HEK293 (cell line): Measurements from ENCODE around the gene NME8.

Experiments
- ZNF394 ChIP-seq: fragments of 450-650 bp; formaldehyde crosslinking; IDR thresholded peaks from 2 replicates; pipeline ENCODE4 v1.5.1; 2016; ENCODE audit warnings: missing biosample characterization, missing genetic modification characterization, mild to moderate bottlenecking, moderate library complexity, borderline replicate concordance
- ZSCAN23 ChIP-seq: fragments of 450-650 bp; formaldehyde crosslinking; IDR thresholded peaks from 2 replicates; pipeline ENCODE4 v1.5.1; 2016; ENCODE audit warnings: missing biosample characterization, missing genetic modification characterization
- TF ChIP-seq, protein P1 (sequence below): fragments of 450-650 bp; formaldehyde crosslinking; IDR thresholded peaks from 2 replicates; pipeline ENCODE4 v1.5.1; 2016; ENCODE audit warnings: missing biosample characterization, missing genetic modification characterization
- TF ChIP-seq, protein P2 (sequence below): fragments of 450-650 bp; formaldehyde crosslinking; IDR thresholded peaks from 2 replicates; pipeline ENCODE4 v1.5.1; 2016; ENCODE audit warnings: missing biosample characterization, missing genetic modification characterization

DNA sequence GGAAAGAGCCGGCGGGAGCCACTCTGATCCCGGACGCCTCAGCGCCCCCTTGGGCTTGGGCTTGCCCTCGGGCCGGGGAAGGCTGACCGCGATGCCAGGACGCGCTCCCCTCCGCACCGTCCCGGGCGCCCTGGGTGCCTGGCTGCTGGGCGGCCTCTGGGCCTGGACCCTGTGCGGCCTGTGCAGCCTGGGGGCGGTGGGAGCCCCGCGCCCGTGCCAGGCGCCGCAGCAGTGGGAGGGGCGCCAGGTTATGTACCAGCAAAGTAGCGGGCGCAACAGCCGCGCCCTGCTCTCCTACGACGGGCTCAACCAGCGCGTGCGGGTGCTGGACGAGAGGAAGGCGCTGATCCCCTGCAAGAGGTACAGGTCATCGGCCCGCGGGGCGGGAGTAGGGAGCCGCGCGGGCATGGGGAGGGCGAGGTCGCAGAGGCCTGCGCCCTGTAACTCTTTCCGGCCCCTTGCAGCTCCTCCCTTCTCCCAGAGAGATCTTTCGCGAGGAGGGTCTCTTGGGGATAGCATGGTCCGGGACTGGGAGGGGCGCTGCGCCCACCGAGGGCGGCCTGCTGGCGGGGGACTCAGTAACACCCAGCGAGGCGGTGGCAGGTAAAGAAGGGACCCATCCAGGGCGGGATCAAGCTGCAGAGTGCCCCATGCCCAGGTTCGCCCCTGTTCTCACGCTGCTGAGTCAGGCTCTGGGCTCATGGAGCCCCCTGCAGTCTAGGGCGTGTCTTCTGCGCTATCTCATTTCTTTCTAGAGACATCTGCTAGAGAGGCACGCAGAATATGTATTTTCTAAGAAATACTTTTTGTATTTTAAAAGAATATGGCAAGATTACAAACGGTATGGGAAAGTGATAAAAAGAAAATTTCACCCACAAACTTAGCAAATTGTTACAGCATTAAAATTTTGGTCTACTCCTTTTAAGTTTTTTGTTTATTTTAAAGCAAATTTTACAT lies 72.7 kb downstream of the NME8 start:
- TF ChIP-seq, protein P1, sequence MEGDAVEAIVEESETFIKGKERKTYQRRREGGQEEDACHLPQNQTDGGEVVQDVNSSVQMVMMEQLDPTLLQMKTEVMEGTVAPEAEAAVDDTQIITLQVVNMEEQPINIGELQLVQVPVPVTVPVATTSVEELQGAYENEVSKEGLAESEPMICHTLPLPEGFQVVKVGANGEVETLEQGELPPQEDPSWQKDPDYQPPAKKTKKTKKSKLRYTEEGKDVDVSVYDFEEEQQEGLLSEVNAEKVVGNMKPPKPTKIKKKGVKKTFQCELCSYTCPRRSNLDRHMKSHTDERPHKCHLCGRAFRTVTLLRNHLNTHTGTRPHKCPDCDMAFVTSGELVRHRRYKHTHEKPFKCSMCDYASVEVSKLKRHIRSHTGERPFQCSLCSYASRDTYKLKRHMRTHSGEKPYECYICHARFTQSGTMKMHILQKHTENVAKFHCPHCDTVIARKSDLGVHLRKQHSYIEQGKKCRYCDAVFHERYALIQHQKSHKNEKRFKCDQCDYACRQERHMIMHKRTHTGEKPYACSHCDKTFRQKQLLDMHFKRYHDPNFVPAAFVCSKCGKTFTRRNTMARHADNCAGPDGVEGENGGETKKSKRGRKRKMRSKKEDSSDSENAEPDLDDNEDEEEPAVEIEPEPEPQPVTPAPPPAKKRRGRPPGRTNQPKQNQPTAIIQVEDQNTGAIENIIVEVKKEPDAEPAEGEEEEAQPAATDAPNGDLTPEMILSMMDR (tag by site-specific recombination) = no peak
- TF ChIP-seq, protein P2, sequence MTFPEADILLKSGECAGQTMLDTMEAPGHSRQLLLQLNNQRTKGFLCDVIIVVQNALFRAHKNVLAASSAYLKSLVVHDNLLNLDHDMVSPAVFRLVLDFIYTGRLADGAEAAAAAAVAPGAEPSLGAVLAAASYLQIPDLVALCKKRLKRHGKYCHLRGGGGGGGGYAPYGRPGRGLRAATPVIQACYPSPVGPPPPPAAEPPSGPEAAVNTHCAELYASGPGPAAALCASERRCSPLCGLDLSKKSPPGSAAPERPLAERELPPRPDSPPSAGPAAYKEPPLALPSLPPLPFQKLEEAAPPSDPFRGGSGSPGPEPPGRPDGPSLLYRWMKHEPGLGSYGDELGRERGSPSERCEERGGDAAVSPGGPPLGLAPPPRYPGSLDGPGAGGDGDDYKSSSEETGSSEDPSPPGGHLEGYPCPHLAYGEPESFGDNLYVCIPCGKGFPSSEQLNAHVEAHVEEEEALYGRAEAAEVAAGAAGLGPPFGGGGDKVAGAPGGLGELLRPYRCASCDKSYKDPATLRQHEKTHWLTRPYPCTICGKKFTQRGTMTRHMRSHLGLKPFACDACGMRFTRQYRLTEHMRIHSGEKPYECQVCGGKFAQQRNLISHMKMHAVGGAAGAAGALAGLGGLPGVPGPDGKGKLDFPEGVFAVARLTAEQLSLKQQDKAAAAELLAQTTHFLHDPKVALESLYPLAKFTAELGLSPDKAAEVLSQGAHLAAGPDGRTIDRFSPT (tag by site-specific recombination) = peak; percentile 92
- TF ChIP-seq ZSCAN23 (tag by site-specific recombination) (no peak), ZNF394 (no peak)
